MM.1S (cell line): ENCODE measurements around the gene SHF.

Source experiments
- EZH2 ChIP-seq: fragments of 300-600 bp; sonication (generic); optimal IDR thresholded peaks from 2 replicates; pipeline ENCODE3; 2017; ENCODE audit warnings: low read depth, mild to moderate bottlenecking, antibody characterized with exemption, low read length, mixed read lengths
- EZH2phosphoT487 ChIP-seq: fragments of 300-600 bp; sonication (generic); IDR thresholded peaks from 2 replicates; pipeline ENCODE4 v1.6.1; 2018; ENCODE audit warnings: antibody characterized with exemption, low read length
- TF ChIP-seq, protein P1 (sequence below): fragments of 300-600 bp; sonication (generic); IDR thresholded peaks from 2 replicates; pipeline ENCODE4 v1.5.1; 2016; ENCODE audit warnings: antibody characterized with exemption, low read length, mixed read lengths

DNA sequence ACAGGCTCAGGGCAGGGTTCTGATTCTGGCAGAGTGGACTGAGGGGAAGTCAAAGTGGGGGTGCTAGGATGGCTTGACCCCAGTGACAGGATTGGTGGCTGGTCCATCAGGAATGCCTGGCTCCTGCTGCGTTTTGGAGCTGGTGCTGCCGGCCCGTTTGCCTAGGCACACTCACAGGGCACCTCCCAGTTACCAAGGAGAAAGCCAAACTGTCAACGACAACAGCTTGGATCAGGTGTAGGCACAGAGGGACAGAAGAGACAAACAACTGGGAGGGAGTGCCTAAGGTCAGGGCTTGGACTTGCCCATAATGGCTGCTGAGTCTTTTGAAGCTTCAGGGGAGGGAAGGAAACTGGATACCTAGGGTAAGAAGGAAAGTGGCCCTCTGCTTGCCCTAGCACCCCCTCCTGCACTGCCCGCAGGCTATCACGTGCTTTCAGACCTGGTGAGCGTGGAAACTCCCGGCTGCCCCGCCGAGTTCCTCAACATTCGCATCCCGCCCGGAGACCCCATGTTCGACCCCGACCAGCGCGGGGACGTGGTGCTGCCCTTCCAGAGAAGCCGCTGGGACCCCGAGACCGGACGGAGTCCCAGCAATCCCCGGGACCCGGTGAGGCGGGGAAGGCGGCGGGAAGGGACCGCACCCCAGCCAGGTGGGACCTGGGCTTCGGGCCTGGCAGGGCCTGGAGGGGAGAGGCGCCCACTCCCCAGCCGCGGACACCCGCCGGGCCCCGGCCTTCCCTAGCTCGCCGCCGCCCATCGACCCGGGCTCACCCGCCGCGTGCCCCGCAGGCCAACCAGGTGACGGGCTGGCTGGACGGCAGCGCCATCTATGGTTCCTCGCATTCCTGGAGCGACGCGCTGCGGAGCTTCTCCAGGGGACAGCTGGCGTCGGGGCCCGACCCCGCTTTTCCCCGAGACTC, 52.8 kb downstream of the SHF start:
- no peak for TF ChIP-seq EZH2phosphoT487
- no peak for TF ChIP-seq EZH2
- TF ChIP-seq, protein P1, sequence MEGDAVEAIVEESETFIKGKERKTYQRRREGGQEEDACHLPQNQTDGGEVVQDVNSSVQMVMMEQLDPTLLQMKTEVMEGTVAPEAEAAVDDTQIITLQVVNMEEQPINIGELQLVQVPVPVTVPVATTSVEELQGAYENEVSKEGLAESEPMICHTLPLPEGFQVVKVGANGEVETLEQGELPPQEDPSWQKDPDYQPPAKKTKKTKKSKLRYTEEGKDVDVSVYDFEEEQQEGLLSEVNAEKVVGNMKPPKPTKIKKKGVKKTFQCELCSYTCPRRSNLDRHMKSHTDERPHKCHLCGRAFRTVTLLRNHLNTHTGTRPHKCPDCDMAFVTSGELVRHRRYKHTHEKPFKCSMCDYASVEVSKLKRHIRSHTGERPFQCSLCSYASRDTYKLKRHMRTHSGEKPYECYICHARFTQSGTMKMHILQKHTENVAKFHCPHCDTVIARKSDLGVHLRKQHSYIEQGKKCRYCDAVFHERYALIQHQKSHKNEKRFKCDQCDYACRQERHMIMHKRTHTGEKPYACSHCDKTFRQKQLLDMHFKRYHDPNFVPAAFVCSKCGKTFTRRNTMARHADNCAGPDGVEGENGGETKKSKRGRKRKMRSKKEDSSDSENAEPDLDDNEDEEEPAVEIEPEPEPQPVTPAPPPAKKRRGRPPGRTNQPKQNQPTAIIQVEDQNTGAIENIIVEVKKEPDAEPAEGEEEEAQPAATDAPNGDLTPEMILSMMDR = peak; percentile 7; the same call in 1 of the 2 replicates
